Mesothelial cell of epicardium (in vitro differentiated cells): ENCODE data around the gene STXBP6. TPM values are rescaled to one million over a fixed set of nuclear protein-coding genes. Genes with fewer than 3 reads are reported as not detected.
A peak's percentile ranks its signal among the peaks of the same experiment; 100 is the strongest.

ENCODE experiments used
- DNase-seq, 2 experiments: peaks; one replicate each; pipeline ENCODE4 v3.0.0; 2021; ENCODE audit warnings: low spot score in 2 of 2; ENCODE audit not compliant: unreplicated experiment in 2 of 2
- H3K27ac Mint-ChIP-seq: 2 replicates; pipeline ENCODE4 v1.8.0; 2021; ENCODE audit warnings: mixed read lengths
- H3K27me3 Mint-ChIP-seq: 2 replicates; pipeline ENCODE4 v1.8.0; 2021; ENCODE audit warnings: low read depth, mixed read lengths
- H3K36me3 Mint-ChIP-seq: 2 replicates; pipeline ENCODE4 v1.8.0; 2021; ENCODE audit warnings: mixed read lengths
- H3K4me1 Mint-ChIP-seq: 2 replicates; pipeline ENCODE4 v1.8.0; 2021; ENCODE audit warnings: mixed read lengths
- H3K4me3 Mint-ChIP-seq: 2 replicates; pipeline ENCODE4 v1.8.0; 2021; ENCODE audit warnings: mild to moderate bottlenecking, moderate library complexity, mixed read lengths
- H3K9me3 Mint-ChIP-seq: 2 replicates; pipeline ENCODE4 v1.8.0; 2021; ENCODE audit warnings: mixed read lengths
- total RNA-seq: library from RNA; stranded (reverse); gene quantifications from 3 replicates; pipeline ENCODE4 v1.2.1, GENCODE V29; 2021
- TF ChIP-seq, protein P1 (sequence below): fragments of 200-600 bp; sonication (generic); IDR thresholded peaks from one replicate; pipeline ENCODE4 v1.5.0; 2021; ENCODE audit warnings: antibody characterized with exemption; ENCODE audit not compliant: unreplicated experiment

STXBP6 gene
- total RNA-seq, 1 donor from 2014 or later = 16.6 TPM

DNA sequence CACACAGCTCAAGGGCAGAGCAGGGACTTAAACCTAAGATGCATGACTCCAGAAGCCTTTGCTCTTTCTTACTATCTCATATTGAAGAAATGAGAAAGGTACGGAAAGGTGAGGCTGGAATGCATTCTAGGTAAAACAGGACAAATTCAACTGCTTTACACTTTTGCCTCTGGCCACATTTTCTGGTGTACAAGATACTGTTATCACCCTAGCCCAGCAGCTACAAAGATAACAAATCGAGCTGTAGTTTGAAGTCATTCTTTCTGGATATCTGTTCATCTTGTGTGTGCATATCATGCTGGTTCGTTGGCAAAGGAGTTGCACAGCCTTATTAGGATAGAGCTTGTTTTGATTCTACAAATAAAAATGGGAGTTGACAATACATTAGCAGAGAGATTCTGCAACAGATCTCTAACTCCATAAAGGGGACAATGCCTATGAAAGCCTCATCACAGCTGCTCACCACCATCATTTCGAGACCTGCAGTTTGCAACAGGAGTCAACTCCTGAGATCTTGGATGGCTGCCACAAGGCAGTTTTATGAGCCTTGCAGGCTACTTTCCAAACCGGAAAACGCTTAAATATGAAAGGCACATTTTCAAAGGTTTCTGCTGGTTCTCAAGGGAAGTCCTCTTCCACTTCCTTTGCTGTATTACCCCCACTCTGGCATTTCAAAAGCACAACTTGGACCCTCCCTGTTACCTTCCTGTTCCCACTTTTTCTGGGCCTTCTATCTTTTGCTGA, 64.9 kb downstream of the STXBP6 start:
- H3K36me3 Mint-ChIP-seq = peaks cover 9% of the 10 kb centered on the region
- no peak overlapping the region for H3K4me3 Mint-ChIP-seq
- H3K9me3 Mint-ChIP-seq = no peaks in the 10 kb centered on the region
- peak overlapping the region; percentile 83 for H3K27ac Mint-ChIP-seq
- no peaks in the 10 kb centered on the region for H3K27me3 Mint-ChIP-seq
- DNase-seq = peak in 1 of 2 experiments; percentile 59
- peaks cover 28% of the 10 kb centered on the region for H3K4me1 Mint-ChIP-seq
- TF ChIP-seq, protein P1, sequence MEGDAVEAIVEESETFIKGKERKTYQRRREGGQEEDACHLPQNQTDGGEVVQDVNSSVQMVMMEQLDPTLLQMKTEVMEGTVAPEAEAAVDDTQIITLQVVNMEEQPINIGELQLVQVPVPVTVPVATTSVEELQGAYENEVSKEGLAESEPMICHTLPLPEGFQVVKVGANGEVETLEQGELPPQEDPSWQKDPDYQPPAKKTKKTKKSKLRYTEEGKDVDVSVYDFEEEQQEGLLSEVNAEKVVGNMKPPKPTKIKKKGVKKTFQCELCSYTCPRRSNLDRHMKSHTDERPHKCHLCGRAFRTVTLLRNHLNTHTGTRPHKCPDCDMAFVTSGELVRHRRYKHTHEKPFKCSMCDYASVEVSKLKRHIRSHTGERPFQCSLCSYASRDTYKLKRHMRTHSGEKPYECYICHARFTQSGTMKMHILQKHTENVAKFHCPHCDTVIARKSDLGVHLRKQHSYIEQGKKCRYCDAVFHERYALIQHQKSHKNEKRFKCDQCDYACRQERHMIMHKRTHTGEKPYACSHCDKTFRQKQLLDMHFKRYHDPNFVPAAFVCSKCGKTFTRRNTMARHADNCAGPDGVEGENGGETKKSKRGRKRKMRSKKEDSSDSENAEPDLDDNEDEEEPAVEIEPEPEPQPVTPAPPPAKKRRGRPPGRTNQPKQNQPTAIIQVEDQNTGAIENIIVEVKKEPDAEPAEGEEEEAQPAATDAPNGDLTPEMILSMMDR = no peak

DNA sequence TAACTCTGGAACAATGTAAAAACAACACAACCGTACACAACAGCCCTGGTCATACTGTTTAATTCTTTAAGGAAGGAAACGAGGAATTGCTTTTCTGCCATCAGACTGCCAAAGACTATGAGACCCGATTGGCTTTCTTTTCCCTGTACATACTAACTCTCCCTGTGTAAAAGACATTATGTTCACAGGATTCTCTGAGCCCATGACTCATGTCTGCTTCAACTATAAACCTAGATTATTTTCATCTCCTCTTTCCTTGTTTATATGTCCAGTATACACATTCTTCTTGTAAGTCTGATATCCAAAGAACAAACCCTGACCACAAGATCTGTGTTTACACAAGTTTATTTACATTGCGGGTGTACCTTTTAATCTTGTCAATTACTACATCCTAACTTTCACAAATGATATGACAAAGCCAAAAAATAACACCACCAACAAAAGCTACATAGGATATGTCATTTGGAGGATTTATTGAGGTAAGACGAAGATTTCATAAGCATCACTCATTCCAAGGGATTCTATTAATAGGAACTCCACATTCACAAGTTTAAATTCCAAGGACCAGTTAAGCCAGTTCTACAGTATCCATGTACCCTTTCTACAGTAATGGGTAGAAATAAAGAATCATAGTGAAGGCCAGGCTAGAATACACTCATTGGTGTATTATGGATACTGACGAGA, 67.3 kb downstream of the STXBP6 start:
- TF ChIP-seq, protein P1 = no peak
- H3K27ac Mint-ChIP-seq = peak overlapping the region; percentile 19
- peaks cover 2% of the 10 kb centered on the region for H3K36me3 Mint-ChIP-seq
- peaks cover 39% of the 10 kb centered on the region for H3K4me1 Mint-ChIP-seq
- no peak overlapping the region for H3K4me3 Mint-ChIP-seq
- DNase-seq = no peak
- no peaks in the 10 kb centered on the region for H3K27me3 Mint-ChIP-seq
- H3K9me3 Mint-ChIP-seq = no peaks in the 10 kb centered on the region

DNA sequence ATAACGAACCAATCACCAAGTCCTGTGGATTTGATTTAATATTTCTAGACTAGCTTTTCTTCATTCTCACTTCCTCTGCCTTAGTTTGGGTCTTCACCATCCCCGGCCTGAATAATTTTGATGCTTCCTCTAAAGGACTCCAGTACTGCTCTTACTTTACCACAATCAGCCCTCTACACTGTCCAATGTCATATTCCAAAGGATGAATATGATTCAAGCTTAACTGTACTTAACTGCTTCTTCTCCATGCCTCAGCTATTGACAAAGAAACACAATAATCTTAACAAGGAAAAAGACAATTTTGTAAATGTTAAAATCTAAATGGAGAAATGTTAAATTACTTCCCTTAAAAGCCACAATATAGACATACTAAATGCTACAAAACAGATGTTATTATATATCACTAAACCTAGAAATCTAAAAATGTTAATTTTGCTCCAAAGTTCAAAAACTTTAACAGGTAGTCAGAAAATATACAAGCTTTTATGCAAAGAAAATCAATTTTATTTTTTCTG, 70.2 kb downstream of the STXBP6 start:
- DNase-seq = no peak
- H3K27me3 Mint-ChIP-seq = no peaks in the 10 kb centered on the region
- no peaks in the 10 kb centered on the region for H3K9me3 Mint-ChIP-seq
- no peaks in the 10 kb centered on the region for H3K36me3 Mint-ChIP-seq
- H3K4me3 Mint-ChIP-seq = no peak overlapping the region
- peak overlapping the region; percentile 35 for H3K27ac Mint-ChIP-seq
- H3K4me1 Mint-ChIP-seq = peaks cover 34% of the 10 kb centered on the region
- TF ChIP-seq, protein P1 = no peak

DNA sequence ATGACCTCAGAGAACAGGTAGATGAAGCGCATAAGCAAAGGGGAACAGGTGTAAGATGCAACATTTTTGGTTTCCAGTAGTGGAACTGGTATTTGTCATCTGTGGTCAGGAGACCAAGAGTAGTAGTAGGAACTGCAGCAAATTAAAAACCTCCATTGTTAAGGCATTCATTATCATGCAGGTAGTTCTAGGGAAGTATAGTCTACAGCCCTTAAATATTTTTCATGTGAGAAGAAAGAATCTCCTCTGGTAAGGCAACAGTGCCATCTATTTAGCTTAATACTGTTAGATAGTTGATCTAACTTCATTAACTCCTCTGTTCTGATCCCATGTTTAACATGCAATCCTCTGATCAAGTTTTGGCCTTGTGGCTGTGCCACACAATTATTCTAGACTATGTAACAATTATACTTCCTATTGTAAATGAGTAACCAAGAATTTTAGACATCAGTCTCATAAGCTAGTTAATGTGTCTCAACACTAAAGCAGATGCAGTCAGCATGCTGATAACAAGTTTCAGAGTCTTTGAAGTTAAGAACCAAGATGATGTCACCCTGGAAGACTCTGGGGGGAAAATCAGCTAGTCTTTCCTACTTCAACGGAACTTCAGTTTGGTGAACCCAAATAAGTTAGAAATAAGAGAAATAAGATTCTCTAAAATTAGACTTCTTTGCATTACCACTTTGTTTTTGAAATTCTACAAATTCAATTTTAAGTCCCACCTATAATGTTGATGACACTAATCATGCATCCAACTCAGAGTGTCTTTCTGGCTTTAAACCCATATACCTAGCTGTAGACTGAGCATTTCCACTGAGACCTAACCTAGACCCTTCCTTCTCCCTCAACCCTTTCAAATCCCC, 70.9 kb downstream of the STXBP6 start:
- H3K27ac Mint-ChIP-seq = peak overlapping the region; percentile 35
- no peak overlapping the region for H3K4me3 Mint-ChIP-seq
- H3K4me1 Mint-ChIP-seq = peaks cover 32% of the 10 kb centered on the region
- H3K9me3 Mint-ChIP-seq = no peaks in the 10 kb centered on the region
- TF ChIP-seq, protein P1 = no peak
- no peaks in the 10 kb centered on the region for H3K36me3 Mint-ChIP-seq
- H3K27me3 Mint-ChIP-seq = no peaks in the 10 kb centered on the region
- no peak for DNase-seq

DNA sequence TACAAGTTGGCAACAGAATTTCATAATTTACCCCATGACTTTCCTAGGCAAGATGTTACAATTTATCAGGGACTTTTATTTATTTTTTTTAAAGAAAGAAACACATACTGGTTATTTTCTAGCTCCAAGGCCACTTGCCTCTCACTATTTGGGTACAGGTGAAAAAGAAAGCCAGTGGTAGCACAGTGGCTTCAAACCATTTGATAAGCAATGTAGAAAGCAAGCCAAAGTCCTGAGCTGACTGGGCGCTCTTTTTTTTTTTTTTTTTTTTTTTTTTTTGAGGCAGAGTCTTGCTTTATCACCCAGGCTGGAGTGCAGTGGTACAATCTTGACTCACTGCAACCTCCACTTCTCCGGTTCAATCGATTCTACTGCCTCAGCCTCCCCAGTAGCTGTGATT, 73.3 kb downstream of the STXBP6 start:
- H3K27me3 Mint-ChIP-seq = no peaks in the 10 kb centered on the region
- H3K27ac Mint-ChIP-seq = no peak overlapping the region
- TF ChIP-seq, protein P1 = no peak
- H3K9me3 Mint-ChIP-seq = no peaks in the 10 kb centered on the region
- H3K36me3 Mint-ChIP-seq = peaks cover 3% of the 10 kb centered on the region
- peaks cover 35% of the 10 kb centered on the region for H3K4me1 Mint-ChIP-seq
- no peak overlapping the region for H3K4me3 Mint-ChIP-seq
- DNase-seq = no peak
